Panc1 (cell line): ENCODE results near the gene HES7.

Source experiments
- CTCF ChIP-seq: fragments of 450-650 bp; IDR thresholded peaks from 2 replicates; pipeline ENCODE4 v1.5.1; 2017; ENCODE audit warnings: mild to moderate bottlenecking
- POLR2AphosphoS5 ChIP-seq: IDR thresholded peaks from 2 replicates; pipeline ENCODE4 v1.6.1; 2012; ENCODE audit warnings: mild to moderate bottlenecking, low read depth, low read length, moderate library complexity
- SIN3A ChIP-seq: IDR thresholded peaks from 2 replicates; pipeline ENCODE4 v1.6.1; 2012; ENCODE audit warnings: low read depth, mild to moderate bottlenecking, low read length, moderate library complexity, borderline replicate concordance; ENCODE audit not compliant: insufficient read depth
- TCF7L2 ChIP-seq: IDR thresholded peaks from 2 replicates; pipeline ENCODE4 v1.6.1; 2011; ENCODE audit warnings: mild to moderate bottlenecking, low read depth, low read length, inconsistent platforms
- TF ChIP-seq, protein P1 (sequence below), 2 experiments: IDR thresholded peaks; 2 replicates each; pipeline ENCODE4 v1.6.1; 2011 to 2012; ENCODE audit warnings: low read depth in 2 of 2, control low read depth in 1 of 2, low read length in 1 of 2, mild to moderate bottlenecking in 1 of 2, moderate library complexity in 1 of 2; ENCODE audit not compliant: insufficient read depth in 1 of 2

DNA sequence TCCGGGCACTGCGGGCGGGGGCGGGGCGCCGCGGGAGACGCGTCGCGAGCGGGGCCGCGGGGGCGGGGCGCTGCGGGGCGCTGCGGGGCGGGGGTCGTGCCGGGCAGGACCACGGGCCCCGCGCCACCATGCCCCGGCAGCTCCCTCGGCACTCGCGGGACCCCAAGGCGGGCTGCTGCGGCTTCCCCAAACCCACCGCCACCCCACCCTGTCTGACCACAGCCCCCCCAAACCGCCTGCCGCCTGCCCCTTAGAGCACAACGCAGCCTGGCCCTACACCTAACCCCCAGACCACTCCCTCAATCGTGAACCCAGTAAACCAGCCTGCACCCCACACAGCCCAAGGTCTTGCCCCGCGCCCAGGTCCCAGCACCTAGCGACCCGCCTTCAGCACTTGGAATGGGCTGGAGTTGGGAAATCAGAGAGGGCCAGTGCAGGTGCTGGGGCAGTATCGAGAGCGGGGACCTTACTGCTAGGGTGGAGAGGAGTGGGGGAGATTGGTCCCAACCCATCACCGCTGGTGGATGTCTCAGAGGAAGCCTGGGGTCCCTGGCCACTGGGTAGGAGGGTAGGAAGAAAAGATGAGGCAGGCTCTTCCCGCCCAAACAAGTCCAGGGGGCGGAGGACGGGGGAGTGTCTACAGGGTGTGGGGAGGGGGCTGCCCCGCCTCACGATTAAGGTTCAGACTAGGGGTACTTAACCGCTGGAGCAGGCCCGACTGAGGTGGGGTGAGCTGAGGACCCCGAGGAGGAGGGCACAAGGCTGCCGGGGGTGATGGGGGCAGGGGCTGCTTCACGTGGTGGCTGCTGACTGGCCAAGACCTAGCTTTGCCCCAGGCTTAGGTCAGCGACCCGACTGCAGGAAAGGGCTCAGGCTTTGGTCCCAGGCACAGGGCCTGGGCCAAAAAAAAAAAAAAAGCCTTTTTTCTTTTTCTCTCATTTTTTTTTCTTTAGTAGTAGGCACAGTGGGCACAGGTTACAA lies 39.4 kb upstream of the HES7 start:
- no peak for TF ChIP-seq CTCF
- no peak for TF ChIP-seq TCF7L2
- TF ChIP-seq, protein P1, sequence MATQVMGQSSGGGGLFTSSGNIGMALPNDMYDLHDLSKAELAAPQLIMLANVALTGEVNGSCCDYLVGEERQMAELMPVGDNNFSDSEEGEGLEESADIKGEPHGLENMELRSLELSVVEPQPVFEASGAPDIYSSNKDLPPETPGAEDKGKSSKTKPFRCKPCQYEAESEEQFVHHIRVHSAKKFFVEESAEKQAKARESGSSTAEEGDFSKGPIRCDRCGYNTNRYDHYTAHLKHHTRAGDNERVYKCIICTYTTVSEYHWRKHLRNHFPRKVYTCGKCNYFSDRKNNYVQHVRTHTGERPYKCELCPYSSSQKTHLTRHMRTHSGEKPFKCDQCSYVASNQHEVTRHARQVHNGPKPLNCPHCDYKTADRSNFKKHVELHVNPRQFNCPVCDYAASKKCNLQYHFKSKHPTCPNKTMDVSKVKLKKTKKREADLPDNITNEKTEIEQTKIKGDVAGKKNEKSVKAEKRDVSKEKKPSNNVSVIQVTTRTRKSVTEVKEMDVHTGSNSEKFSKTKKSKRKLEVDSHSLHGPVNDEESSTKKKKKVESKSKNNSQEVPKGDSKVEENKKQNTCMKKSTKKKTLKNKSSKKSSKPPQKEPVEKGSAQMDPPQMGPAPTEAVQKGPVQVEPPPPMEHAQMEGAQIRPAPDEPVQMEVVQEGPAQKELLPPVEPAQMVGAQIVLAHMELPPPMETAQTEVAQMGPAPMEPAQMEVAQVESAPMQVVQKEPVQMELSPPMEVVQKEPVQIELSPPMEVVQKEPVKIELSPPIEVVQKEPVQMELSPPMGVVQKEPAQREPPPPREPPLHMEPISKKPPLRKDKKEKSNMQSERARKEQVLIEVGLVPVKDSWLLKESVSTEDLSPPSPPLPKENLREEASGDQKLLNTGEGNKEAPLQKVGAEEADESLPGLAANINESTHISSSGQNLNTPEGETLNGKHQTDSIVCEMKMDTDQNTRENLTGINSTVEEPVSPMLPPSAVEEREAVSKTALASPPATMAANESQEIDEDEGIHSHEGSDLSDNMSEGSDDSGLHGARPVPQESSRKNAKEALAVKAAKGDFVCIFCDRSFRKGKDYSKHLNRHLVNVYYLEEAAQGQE (IDR thresholded peaks at IDR 0.05; ENCODE audit: insufficient read depth in 1 of 2, low read depth in 2 of 2, low read length in 1 of 2): no peak
- no peak for TF ChIP-seq POLR2AphosphoS5
- TF ChIP-seq SIN3A: no peak
